Activated naive CD8-positive, alpha-beta T cell treated with anti-CD3 and anti-CD28 coated beads, Interleukin-2, amount 50 U/mL, for 16 hours (primary cell): ENCODE data around the gene GJA10.
"Not testable (repeated sequence)": the region's sequence is repeated elsewhere in the genome, so short reads cannot be mapped to it uniquely, and the experiment has no call there.

Experiments used
- DNase-seq: peaks from one replicate; pipeline ENCODE4 v3.0.0-alpha.2; 2020; ENCODE audit warnings: low read depth, low spot score

The GJA10 gene

GRCh38 chr6:89894169-89894568 lies at the start of gene GJA10:
TSS of gene GJA10 (plus strand) at chr6:89894469. CDS start at chr6:89894469, 0 bp downstream.
- no peak for DNase-seq

- DNase-seq: not testable (repeated sequence)
These were observed 46.8 kb upstream of the GJA10 start for GRCh38 chr6:89847513-89847912.

GRCh38 chr6:89853068-89853467 lies 41.2 kb upstream of the GJA10 start:
- no peak for DNase-seq

GRCh38 chr6:89858041-89858440 lies 36.2 kb upstream of the GJA10 start:
- no peak for DNase-seq

- no peak for DNase-seq
These were observed 34.5 kb upstream of the GJA10 start for GRCh38 chr6:89859744-89860143.

GRCh38 chr6:89862273-89862672 lies 32.0 kb upstream of the GJA10 start:
- no peak for DNase-seq

GRCh38 chr6:89862698-89863097 lies 31.6 kb upstream of the GJA10 start:
- DNase-seq: no peak

- DNase-seq: no peak
These were observed 28.1 kb upstream of the GJA10 start for GRCh38 chr6:89866024-89866678.

GRCh38 chr6:89873721-89874120 lies 20.5 kb upstream of the GJA10 start:
- DNase-seq: no peak

- DNase-seq: no peak
These were observed 19.8 kb upstream of the GJA10 start for GRCh38 chr6:89874438-89874837.

GRCh38 chr6:89886378-89887120 lies 7.7 kb upstream of the GJA10 start:
- no peak for DNase-seq

GRCh38 chr6:89887452-89888137 lies 6.7 kb upstream of the GJA10 start:
- DNase-seq: no peak

GRCh38 chr6:89888138-89888514 lies 6.1 kb upstream of the GJA10 start:
- no peak for DNase-seq

GRCh38 chr6:89888871-89889270 lies 5.4 kb upstream of the GJA10 start:
- DNase-seq: no peak

GRCh38 chr6:89890845-89891528 lies 3.3 kb upstream of the GJA10 start:
- DNase-seq: not testable (repeated sequence)

GRCh38 chr6:89892577-89892976 lies 1.7 kb upstream of the GJA10 start:
- not testable (repeated sequence) for DNase-seq

GRCh38 chr6:89895276-89895874 lies 1.1 kb downstream of the GJA10 start:
- no peak for DNase-seq

GRCh38 chr6:89910001-89910901 lies 16.0 kb downstream of the GJA10 start:
- not testable (repeated sequence) for DNase-seq

GRCh38 chr6:89910902-89911240 lies 16.6 kb downstream of the GJA10 start:
- no peak for DNase-seq

GRCh38 chr6:89916136-89916920 lies 22.1 kb downstream of the GJA10 start:
- DNase-seq: no peak
